Upper lobe of right lung (tissue), 1 donor: ENCODE measurements around the gene ITPRID2. TPM values are rescaled to one million over a fixed set of nuclear protein-coding genes. Genes with fewer than 3 reads are reported as not detected.

ENCODE experiments used
- ATAC-seq: fragments of 200-7000 bp; cut with Tn5 transposase; one replicate; pipeline ENCODE4 v1.9.1; 2020; ENCODE audit warnings: mild to moderate bottlenecking, moderate library complexity
- DNase-seq: peaks from one replicate; pipeline ENCODE4 v3.0.0-alpha.2; 2020
- H3K27ac ChIP-seq: fragments of 200-600 bp; one replicate; pipeline ENCODE4 v1.8.0; 2022
- H3K27me3 ChIP-seq: fragments of 200-600 bp; one replicate; pipeline ENCODE4 v1.8.0; 2022; ENCODE audit warnings: mild to moderate bottlenecking
- H3K36me3 ChIP-seq: fragments of 200-600 bp; one replicate; pipeline ENCODE4 v1.8.0; 2022
- H3K4me1 ChIP-seq: fragments of 200-600 bp; one replicate; pipeline ENCODE4 v1.8.0; 2022
- H3K4me3 ChIP-seq: fragments of 200-600 bp; one replicate; pipeline ENCODE4 v1.8.0; 2022; ENCODE audit warnings: mild to moderate bottlenecking
- H3K9me3 ChIP-seq: fragments of 200-600 bp; one replicate; pipeline ENCODE4 v1.8.0; 2022
- CTCF ChIP-seq: fragments of 200-600 bp; IDR thresholded peaks from one replicate; pipeline ENCODE4 v1.8.0; 2022; ENCODE audit warnings: antibody characterized with exemption
- intact Hi-C: fragments of 100-400 bp; cut with DNase I; formaldehyde crosslinking; loops from one replicate; pipeline ENCODE4 v1.11.0; 2022
- total RNA-seq: library from RNA; stranded (reverse); fragmentation: NEBNext Ultra II Directional; extraction: Animal tissue kit (Norgen Biotek cat#: 25700); gene quantifications from one replicate; pipeline ENCODE4 v1.2.1, GENCODE V29; 2021
- donor health status: DM: no; HTN: yes; CAD: no; lungs with severe emphysema.

ITPRID2 gene
- total RNA-seq, 1 donor from 2014 or later, result 242 TPM

GRCh38 chr2:181978351-181979150 lies 87.0 kb downstream of the ITPRID2 start:
- intact Hi-C loops, result no loop called here
- ATAC-seq (no peak), DNase-seq (no peak)
- H3K9me3 ChIP-seq, result no peaks in the 10 kb centered on the region
- H3K4me1 ChIP-seq, result no peaks in the 10 kb centered on the region
- no peaks in the 10 kb centered on the region for H3K27me3 ChIP-seq
- H3K4me3 ChIP-seq, result no peak overlapping the region
- H3K27ac ChIP-seq, result no peak overlapping the region
- no peak for TF ChIP-seq CTCF
- no peaks in the 10 kb centered on the region for H3K36me3 ChIP-seq

Other genes starting within 250 kb of the ITPRID2 start
- gene CERKL, start 234.6 kb upstream of the ITPRID2 start, total RNA-seq, result 0.29 TPM
- not detected for gene NEUROD1, start 211.2 kb upstream of the ITPRID2 start, total RNA-seq
- gene PPP1R1C, start 94.1 kb downstream of the ITPRID2 start, total RNA-seq, result 5.8 TPM